Activated CD4-positive, alpha-beta T cell treated with anti-CD3 and anti-CD28 coated beads for 4 hours (primary cell): ENCODE data around the gene SH3PXD2B.
"Not testable (repeated sequence)": the region's sequence is repeated elsewhere in the genome, so short reads cannot be mapped to it uniquely, and the experiment has no call there.

Experiments used
- DNase-seq, 2 donors: peaks; one replicate each; pipeline ENCODE4 v3.0.0-alpha.2; 2020

Gene SH3PXD2B

DNA sequence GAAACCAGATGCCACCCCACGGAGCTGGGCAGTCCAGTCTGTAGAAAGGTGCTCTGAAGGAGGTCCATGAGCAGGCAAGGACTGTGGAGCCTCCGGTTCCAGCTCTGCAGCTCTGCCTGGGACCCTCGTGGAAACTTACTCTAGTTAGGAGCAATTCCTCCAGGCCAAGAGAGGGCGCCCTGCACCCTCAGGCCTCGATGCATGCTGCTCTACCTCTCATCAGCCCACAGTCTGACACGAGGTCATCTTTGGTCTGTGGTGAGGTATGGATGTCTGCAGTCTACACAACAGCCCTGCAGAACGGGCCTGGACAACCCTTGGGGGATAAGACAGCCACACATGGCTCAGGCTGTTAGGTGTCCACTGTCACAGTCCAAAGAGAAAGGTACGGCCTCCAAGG is 120.1 kb downstream of the SH3PXD2B start:
- DNase-seq = no peak

DNA sequence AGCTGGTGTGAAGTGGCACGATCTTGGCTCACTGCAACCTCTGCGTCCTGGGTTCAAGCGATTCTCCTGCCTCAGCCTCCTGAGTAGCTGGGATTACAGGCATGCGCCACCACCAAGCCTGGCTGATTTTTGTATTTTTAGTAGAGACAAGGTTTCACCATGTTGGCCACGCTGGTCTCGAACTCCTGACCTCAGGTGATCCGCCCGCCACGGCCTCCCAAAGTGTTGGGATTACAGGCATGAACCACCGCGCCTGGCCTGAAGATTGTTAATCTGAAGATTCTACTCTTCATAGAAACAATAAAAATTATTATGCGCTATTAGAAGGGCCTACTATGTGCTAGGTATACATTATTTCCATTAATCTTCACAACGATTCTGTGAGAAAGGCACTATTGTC is 127.4 kb downstream of the SH3PXD2B start:
- DNase-seq = not testable (repeated sequence)

- no peak for DNase-seq
Observed at GRCh38 chr5:172325452-172325851, 128.9 kb downstream of the SH3PXD2B start.

DNA sequence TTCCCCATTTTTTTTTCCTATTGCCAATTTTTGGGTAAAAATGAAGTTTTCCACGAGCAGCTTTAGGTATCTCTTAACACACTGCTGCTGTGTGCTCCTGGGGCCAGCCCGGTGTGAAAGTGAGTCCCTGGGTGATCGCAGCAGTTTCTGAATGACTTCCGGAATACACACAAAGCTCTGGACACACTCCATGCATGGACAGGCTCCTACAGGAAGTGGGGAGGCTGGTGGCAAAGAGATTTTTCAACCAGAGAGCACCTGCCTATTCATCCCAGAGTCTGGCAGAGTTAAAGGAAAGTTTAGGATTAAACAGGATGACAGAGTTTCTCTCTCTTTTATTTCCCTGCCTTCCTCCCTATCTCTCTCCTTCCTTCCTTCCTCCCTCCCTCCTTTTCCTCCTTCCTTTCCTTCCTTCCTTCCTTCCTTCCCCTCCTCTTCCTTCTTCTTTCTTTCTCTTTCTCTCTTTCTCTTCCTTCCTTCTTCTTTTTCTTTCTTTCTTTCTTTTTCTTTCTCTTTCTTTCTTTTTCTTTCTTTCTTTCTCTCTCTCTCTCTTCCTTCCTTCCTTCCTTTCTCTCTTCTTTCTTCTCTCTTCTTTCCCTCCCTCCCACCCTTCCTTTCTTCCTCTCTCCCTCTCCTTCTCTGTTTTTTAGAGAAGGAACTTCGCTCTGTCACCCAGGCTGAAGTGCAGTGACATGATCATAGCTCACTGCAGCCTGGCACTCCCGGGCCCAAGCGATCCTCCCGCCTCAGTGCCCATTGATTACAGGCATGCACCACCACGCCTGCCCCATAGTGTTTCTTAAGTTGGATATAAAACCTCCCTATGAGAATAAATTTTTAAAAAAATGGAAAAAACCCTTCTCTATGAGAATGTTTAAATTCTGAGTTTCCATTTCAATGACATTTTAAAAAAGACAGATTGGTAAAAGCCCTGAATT is 132.0 kb downstream of the SH3PXD2B start:
- no peak for DNase-seq

DNA sequence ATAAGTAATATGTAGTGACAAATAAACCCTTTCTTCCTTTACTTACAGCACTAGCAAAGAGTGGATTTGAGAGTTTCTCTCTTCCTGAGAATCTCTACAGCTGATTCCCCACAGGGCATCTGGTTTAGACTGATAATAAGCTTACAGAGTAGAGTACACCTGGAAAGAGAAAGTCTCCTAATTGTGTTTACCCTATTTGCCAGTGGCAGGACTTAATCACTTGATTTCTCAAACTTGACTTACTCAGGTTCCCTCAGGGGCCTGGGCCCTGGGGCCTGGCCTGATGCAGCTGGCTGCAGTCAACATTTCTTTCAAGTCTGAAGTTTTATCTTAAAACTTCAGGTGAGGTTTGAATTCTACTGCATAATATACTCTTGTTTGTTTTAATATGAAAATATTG is 132.7 kb downstream of the SH3PXD2B start:
- DNase-seq = no peak

DNA sequence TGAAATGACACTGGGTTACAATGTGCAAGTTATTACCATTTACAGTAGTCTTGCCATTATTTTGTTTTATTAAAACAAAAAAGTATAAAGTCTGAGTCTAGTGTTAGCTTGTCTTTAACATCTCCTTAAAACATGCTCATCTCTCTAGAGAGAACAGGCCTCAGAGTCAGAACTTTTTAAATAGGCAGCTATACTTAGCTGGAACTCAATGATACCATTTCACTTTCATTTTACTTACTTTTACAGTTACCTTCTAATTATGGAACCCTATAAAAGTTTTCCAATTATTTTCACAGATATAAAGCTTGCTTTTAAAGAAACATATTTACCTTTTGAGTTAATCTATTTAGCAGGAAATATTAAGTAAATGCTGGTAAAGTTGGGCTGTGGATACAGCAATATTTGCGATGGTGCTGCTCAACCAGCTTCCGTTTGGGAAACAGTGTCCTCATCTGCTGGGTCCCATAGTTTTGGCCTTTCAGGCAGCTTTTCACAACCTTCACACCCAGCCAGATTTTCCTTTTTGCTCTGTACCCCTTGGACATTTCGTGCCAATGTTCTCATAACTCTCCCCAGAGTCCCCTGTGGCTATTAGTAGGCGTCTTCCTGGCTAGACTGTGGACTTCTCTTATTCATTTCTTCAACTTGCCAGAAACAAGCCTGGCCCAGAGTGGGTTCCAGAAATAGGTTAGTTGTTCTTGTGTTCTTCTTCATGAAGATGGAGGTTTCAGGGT is 134.4 kb downstream of the SH3PXD2B start:
- no peak for DNase-seq

DNA sequence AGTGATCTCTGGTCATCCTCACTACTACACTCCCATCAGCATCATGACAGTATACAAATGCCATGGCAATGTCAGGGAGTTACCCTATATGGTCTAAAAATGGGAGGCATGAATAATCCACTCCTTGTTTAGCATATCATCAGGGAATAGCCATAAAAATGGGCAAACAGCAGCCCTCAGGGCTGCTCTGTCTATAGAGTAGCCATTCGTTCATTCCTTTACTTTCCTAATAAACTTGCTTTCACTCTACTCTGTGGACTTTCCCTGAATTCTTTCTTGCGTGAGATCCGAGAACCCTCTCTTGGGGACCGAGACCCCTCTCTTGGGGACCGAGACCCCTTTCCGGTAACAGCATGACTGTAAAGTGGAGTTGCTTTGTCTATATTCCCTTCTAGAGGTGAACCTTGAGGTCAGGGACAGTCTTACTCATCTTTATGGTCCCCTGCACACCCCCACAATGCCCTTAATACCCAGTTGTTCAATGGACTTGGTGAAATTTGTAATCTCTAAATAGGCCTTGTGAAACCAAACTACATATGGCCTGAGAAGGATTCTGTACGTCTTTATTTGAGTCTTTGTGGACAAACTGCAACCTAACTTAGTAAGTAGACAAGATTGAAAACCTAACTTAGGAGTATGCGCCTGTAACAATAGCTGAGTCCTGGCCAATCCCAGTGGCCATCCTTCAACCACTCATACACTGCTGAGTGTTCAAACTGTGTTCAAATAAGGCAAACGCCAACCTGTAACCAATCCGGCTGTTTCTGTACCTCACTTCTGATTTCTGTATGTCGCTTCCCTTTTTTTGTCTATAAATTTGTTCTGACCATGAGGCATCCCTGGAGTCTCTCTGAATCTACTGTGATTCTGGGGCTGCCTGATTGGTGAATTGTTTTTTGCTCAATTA is 138.5 kb downstream of the SH3PXD2B start:
- no peak for DNase-seq

GRCh38 chr5:172313915-172314314 is 140.4 kb downstream of the SH3PXD2B start:
- no peak for DNase-seq

GRCh38 chr5:172312286-172312685 is 142.0 kb downstream of the SH3PXD2B start:
- no peak for DNase-seq

GRCh38 chr5:172311605-172312004 is 142.7 kb downstream of the SH3PXD2B start:
- DNase-seq = no peak

DNA sequence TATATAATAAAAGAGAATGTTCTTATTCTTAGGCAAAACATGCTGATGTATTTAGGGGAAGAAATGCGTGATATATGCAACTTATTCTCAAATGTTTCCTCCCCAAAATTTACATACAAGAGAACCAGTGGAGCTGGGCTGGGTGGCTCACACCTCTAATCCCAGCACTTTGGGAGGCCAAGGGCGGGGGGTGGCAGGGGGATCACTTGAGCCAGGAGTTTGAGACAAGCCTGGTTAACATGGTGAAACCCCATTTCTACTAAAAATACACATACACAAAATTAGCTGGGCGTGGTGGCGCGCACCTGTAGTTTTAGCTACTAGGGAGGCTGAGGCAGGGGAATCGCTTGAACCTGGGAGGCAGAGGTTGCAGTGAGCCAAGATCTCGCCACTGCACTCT is 143.3 kb downstream of the SH3PXD2B start:
- no peak for DNase-seq

GRCh38 chr5:172305380-172305779 is 148.9 kb downstream of the SH3PXD2B start:
- DNase-seq = no peak

DNA sequence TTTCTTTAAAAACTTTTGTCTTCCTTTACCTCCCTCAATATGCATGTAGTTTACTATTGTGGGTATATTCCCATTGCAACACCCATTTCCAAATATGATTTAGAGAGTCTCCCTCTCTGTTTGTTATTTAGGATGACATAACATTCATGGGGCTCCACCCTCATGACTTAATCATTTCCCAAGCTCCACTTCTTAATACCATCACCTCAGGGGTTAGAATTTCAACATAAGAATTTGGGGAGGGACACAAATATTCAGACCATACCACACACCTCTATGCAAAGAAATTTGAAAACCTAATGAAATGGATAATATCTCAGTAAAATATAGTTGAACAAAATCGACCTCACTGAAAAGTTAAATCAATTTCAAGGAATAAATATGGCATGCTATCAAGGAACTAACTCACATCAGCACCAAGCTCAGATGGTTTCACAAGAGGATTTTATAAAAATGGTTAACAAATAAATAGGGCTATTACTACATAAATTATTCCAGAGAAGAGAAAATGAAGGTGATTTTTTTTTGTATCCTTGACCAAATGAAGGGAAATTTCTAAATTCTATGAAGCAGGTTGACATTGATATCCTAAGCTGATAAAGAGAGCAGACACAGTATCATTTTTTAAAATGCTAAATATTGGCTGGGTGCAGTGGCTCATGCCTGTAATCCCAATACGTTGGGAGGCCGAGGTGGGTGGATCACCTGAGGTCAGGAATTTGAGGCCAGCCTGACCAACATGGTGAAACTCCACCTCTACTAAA is 150.6 kb downstream of the SH3PXD2B start:
- no peak for DNase-seq

GRCh38 chr5:172303162-172303561 is 151.2 kb downstream of the SH3PXD2B start:
- no peak for DNase-seq

DNA sequence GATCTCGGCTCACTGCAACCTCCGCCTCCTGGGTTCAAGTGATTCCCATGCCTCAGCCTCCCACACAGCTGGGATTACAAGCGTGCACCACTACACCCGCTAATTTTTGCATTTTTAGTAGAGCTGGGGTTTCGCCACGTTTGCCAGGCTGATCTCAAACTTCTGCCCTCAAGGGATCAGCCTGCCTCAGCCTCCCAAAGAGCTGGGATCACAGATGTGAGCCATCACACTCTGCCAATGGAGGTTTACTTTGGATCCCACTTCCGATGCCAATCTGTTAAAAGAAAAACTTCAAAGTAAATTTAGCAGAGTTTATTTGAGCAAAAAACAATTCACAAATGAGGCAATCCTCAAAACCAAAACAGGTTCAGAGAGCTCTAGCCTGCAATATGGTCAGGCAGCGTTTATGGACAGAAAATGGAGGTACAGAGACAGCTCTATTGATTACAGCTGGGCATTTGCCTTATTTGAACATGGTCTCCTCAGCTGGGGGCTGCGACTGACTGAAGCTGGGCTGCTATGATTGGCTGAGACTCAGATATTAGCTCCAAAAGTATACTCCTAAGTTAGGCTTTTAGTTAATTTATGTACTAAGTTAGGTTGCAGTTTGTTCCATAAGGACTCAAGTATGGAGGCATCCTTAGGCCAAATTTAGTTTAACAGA is 152.1 kb downstream of the SH3PXD2B start:
- no peak for DNase-seq

DNA sequence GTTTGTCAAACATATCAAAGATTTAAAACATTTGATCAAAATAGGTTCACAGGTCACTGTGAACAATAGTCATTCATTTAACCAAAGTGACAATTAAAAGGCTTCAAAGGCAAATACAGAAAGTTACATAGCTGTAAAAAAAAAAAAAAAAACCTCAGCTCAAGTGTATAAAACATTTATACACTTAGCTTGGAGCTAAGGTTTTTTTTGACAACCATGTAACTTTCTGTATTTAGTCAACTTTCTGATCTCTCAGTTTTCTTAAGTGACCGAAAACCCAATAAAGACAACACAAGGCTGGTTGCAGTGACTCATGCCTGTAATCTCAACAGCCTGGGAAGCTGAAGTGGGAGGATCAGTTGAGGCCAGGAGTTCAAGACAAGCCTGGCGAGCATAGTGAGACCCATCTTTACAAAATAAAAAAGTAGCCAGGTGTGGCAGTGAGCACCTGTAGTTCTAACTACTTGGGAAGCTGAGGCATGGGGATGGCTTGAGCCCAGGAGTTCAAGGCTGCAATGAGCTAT is 154.3 kb downstream of the SH3PXD2B start:
- DNase-seq = no peak

GRCh38 chr5:172294831-172295230 is 159.5 kb downstream of the SH3PXD2B start:
- DNase-seq = no peak

- DNase-seq = no peak
Observed at GRCh38 chr5:172293745-172294342, 160.5 kb downstream of the SH3PXD2B start.

DNA sequence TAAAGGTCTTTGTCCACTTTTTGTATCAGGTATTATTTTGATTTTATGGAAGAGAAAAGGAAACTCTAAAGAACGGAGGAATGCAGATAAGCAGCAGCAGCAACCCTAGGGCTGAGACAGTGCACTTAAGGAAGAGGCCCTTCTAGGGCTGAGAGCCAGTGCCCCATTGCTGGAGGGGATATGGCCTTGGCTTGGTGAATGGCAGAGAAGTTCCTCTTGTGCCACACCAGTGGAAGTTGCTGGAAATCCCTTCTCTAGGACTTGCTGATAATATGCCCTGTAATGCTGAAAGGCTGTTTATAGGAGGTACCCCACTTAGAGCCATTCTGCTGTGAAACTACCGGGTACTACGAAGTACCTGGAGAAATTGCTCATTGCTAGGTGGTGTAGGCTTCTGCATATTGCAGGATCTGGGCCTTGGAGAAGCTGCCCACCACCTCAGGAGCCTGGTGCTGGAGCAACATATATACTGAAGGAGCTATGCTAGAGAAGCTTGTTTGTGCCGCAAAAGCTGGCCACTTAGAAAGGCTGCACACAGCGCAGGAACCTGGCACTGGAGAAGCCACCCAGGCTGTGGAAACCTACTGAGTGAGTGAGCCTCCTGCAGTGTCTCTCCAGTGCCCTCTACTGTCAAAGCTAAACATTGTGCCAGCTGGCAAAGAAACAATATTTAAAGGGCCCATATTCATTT is 161.1 kb downstream of the SH3PXD2B start:
- DNase-seq = peak; percentile 52 to 59

DNA sequence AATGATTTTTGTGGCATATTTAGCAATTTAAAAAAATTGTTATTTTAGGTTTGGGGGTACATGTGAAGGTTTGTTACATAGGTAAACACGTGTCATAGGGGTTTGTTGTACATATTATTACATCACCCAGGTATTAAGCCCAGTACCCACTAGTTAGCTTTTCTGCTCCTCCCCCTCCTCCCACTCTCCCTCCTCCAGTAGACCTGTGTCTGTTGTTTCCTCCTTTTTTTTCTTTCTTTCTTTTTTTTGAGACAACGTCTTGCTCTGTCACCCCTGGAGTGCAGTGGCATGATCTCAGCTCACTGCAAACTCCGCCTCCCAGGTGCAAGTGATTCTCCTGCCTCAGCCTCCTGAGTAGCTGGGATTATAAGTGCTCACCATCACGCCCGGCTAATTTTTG is 162.5 kb downstream of the SH3PXD2B start:
- DNase-seq = not testable (repeated sequence)
